ENCODE results near the gene CDKN2C. TPM values are rescaled to one million over a fixed set of nuclear protein-coding genes. Genes with fewer than 3 reads are reported as not detected.

CDKN2C gene
- 51.5 and 65.1 TPM in 2 replicates for total RNA-seq

GRCh38 chr1:50969611-50970508 lies at the start of gene CDKN2C:
CDKN2C (plus strand) TSS chr1:50970245; CDS start chr1:50970369, 124 bp downstream.

DNA sequence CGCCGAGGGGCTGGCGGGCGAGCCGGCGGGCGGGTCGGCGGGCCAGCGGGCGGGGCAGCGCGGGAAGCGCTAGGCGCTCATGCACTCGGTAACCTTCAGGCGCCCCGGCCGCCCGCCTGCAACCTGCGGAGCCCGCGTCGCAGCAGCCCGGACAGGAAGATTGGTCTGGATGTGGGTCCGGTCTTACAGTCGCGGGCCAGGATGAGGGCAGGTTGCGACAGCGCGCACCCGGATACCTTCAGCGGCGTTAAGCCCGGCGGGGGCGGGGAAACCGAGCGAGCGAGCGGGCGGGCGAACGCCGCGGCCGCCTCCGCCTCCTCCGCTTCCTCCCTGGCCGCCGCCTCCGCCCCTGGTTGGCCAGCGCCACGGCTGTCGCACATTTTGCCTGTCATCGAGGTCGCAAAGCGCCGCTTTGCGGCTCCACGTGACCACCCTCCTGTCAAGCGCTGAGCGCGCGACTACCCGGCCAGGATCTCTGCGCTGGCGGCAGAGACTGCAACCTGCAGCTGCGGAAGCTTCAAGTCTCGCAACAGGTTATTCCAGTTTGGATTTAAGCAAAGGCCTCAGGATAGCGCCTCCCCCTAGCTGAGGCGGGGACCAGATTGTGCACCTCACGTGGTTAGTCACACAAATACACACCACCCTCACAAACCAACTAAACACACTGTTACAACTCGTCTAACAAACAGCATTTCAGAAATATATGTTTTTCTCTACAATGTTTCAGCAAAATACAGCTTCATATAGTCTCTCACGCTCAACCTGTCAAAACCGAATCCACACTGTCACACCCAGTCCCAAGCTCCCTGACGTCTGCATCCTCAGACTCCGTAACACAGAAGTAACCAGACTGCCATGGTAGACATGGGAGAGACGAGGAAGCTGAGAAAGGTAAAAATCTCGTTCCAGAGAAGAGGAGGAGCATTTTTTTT lies 9.9 kb upstream of the CDKN2C start, which contains the start of gene FAF1:
TSS of gene FAF1 (minus strand) at position 355 of the 932 bp plus-strand sequence. CDS start 456 bp downstream, outside the sequence.

Other genes with a start within 250 kb of the CDKN2C start
- gene FAF1, start 10.0 kb upstream of the CDKN2C start, total RNA-seq: 48.6 and 55.7 TPM in 2 replicates
- gene C1orf185, start 132.0 kb downstream of the CDKN2C start, total RNA-seq: not detected in 2 replicates

Measured in aortic smooth muscle cell (primary cell).